GM13977 (cell line): Measurements from ENCODE around the gene PIGP.

Experiments
- DNase-seq: peaks from one replicate; pipeline ENCODE4 v3.0.0; 2012; ENCODE audit warnings: low spot score
- in situ Hi-C: fragments of 300-500 bp; cut with MboI; formaldehyde crosslinking; loops from one replicate; pipeline ENCODE4 v1.12.0; 2022; ENCODE audit warnings: low sequenced_read_pairs, low pct_unique_long_range_greater_than_20kb, mixed read lengths, inconsistent platforms; ENCODE audit not compliant: unreplicated experiment
- TF ChIP-seq, protein P1 (sequence below): IDR thresholded peaks from 2 replicates; pipeline ENCODE4 v1.5.1; 2012; ENCODE audit warnings: mild to moderate bottlenecking, control low read depth; ENCODE audit not compliant: insufficient read depth; ENCODE audit errors: extremely low read depth, missing control alignments

Gene PIGP

GRCh38 chr21:37101384-37101783, 28.5 kb upstream of the PIGP start:
- DNase-seq: no peak
- in situ Hi-C loops: no loop called here
- TF ChIP-seq, protein P1, sequence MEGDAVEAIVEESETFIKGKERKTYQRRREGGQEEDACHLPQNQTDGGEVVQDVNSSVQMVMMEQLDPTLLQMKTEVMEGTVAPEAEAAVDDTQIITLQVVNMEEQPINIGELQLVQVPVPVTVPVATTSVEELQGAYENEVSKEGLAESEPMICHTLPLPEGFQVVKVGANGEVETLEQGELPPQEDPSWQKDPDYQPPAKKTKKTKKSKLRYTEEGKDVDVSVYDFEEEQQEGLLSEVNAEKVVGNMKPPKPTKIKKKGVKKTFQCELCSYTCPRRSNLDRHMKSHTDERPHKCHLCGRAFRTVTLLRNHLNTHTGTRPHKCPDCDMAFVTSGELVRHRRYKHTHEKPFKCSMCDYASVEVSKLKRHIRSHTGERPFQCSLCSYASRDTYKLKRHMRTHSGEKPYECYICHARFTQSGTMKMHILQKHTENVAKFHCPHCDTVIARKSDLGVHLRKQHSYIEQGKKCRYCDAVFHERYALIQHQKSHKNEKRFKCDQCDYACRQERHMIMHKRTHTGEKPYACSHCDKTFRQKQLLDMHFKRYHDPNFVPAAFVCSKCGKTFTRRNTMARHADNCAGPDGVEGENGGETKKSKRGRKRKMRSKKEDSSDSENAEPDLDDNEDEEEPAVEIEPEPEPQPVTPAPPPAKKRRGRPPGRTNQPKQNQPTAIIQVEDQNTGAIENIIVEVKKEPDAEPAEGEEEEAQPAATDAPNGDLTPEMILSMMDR: no peak

GRCh38 chr21:37100316-37100715, 27.4 kb upstream of the PIGP start:
- DNase-seq: no peak
- TF ChIP-seq, protein P1: no peak
- in situ Hi-C loops: no loop called here

- in situ Hi-C loops: no loop called here
- TF ChIP-seq, protein P1: no peak
- no peak for DNase-seq
Measured at GRCh38 chr21:37098751-37099150, 25.9 kb upstream of the PIGP start.

DNA sequence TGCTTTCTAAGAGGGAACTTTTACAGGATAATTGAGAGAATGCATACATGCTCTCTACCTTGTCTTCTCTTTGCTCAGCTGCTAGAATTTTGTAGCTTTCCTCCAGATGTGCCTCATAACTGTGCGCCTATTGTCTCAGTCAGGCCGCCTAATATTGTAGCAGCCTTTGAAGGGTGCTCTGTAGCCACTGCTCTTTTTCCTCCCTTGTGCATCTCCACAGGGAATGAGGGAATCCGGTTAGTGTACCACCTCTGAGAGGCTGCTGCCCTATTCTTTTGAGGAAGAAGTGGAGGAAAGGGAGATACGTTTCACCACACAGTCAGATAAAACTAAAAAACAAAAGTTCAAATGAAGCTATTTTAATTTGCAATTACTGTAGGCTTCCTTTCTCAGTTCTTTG, 22.9 kb upstream of the PIGP start:
- TF ChIP-seq, protein P1: no peak
- in situ Hi-C loops: no loop called here

GRCh38 chr21:37093977-37094376, 21.1 kb upstream of the PIGP start:
- TF ChIP-seq, protein P1: no peak
- DNase-seq: no peak
- in situ Hi-C loops: no loop called here

More for the DNA sequence above, 22.9 kb upstream of the PIGP start:
- no peak for DNase-seq

DNA sequence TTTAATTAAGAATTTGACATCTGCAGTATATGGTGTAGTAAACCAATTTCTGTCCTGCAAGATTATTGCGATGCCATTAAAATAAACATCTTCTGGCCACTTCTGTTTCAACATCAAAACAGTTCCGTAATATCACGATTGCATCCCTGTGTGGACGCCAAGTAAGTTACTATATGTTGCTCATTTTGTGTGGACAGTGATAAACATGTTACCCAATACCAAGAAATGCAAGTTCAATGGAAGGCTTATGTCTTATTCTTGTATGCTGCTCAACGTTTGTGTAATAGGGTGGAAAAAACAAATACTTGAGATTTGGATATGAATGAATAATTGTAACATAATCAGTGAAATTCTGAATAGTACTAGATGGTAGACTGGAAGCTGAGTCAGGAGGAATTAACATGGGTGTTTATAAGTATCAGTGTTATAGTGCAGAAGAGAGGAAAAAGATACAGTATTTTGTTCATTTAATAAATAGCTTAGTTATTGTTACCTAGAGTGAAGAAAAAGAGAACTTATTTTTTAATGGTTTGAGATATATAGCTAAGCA, 15.4 kb upstream of the PIGP start:
- DNase-seq: no peak
- in situ Hi-C loops: no loop called here
- TF ChIP-seq, protein P1: no peak

DNA sequence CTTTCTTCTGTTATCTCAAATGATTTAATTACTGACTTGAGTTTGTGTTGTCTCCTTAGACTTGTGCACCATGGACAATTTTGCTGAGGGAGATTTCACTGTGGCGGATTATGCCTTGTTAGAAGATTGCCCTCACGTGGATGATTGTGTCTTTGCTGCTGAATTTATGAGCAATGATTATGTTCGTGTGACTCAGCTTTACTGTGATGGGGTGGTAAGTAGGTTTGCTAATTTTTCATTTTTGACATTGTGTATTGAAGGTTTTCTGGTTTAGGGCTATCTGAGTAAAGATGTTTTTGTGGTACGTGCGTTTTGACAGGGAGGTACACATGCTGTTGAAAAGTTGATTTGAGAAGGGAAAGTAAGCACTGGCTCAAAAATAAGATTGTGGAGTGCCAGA, 14.3 kb upstream of the PIGP start:
- in situ Hi-C loops: no loop called here
- no peak for DNase-seq
- TF ChIP-seq, protein P1: no peak
